Nephron progenitor cell (in vitro differentiated cells): Measurements from ENCODE around the gene SLX4IP.

ENCODE experiments used
- DNase-seq: peaks from one replicate; pipeline ENCODE4 v3.0.0; 2021
- H3K27ac Mint-ChIP-seq: 2 replicates; pipeline ENCODE4 v1.8.0; 2021; ENCODE audit warnings: mild to moderate bottlenecking, moderate library complexity, mixed read lengths
- H3K27me3 Mint-ChIP-seq: 2 replicates; pipeline ENCODE4 v1.8.0; 2021; ENCODE audit warnings: mild to moderate bottlenecking, low read depth, mixed read lengths; ENCODE audit not compliant: poor library complexity
- H3K36me3 Mint-ChIP-seq: 2 replicates; pipeline ENCODE4 v1.8.0; 2021; ENCODE audit warnings: low read depth, mixed read lengths
- H3K4me1 Mint-ChIP-seq: 2 replicates; pipeline ENCODE4 v1.8.0; 2021; ENCODE audit warnings: mixed read lengths
- H3K4me3 Mint-ChIP-seq: 2 replicates; pipeline ENCODE4 v1.8.0; 2021; ENCODE audit warnings: mild to moderate bottlenecking, moderate library complexity, mixed read lengths
- H3K9me3 Mint-ChIP-seq: 2 replicates; pipeline ENCODE4 v1.8.0; 2021; ENCODE audit warnings: mild to moderate bottlenecking, moderate library complexity, mixed read lengths
- TF ChIP-seq, protein P1 (sequence below): fragments of 200-600 bp; sonication (generic); IDR thresholded peaks from 2 replicates; pipeline ENCODE4 v1.5.0; 2021; ENCODE audit warnings: antibody characterized with exemption

The SLX4IP gene

DNA sequence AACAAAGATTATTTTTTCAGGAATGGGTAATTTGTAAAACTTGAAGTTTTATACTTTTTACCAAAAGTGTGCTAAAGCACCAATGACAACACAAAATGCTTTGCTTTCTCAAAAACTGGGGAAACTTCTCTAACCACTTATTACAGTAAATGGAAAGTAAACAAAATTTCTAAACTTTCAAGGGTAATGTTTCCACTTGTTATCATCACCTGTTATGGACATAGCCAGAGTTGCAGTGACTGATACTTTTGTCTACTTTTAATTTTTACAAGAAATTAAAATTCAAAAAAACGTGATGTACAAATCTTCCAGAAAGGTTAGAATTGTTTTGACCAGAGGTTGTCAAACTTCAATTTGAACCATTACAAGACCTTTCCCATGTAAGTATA is 138.8 kb downstream of the SLX4IP start:
- peaks cover 16% of the 10 kb centered on the region for H3K36me3 Mint-ChIP-seq
- no peak overlapping the region for H3K4me3 Mint-ChIP-seq
- no peaks in the 10 kb centered on the region for H3K27me3 Mint-ChIP-seq
- H3K4me1 Mint-ChIP-seq: peaks cover 10% of the 10 kb centered on the region
- TF ChIP-seq, protein P1, sequence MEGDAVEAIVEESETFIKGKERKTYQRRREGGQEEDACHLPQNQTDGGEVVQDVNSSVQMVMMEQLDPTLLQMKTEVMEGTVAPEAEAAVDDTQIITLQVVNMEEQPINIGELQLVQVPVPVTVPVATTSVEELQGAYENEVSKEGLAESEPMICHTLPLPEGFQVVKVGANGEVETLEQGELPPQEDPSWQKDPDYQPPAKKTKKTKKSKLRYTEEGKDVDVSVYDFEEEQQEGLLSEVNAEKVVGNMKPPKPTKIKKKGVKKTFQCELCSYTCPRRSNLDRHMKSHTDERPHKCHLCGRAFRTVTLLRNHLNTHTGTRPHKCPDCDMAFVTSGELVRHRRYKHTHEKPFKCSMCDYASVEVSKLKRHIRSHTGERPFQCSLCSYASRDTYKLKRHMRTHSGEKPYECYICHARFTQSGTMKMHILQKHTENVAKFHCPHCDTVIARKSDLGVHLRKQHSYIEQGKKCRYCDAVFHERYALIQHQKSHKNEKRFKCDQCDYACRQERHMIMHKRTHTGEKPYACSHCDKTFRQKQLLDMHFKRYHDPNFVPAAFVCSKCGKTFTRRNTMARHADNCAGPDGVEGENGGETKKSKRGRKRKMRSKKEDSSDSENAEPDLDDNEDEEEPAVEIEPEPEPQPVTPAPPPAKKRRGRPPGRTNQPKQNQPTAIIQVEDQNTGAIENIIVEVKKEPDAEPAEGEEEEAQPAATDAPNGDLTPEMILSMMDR: no peak
- H3K27ac Mint-ChIP-seq: no peak overlapping the region
- H3K9me3 Mint-ChIP-seq: no peaks in the 10 kb centered on the region
- DNase-seq: no peak

DNA sequence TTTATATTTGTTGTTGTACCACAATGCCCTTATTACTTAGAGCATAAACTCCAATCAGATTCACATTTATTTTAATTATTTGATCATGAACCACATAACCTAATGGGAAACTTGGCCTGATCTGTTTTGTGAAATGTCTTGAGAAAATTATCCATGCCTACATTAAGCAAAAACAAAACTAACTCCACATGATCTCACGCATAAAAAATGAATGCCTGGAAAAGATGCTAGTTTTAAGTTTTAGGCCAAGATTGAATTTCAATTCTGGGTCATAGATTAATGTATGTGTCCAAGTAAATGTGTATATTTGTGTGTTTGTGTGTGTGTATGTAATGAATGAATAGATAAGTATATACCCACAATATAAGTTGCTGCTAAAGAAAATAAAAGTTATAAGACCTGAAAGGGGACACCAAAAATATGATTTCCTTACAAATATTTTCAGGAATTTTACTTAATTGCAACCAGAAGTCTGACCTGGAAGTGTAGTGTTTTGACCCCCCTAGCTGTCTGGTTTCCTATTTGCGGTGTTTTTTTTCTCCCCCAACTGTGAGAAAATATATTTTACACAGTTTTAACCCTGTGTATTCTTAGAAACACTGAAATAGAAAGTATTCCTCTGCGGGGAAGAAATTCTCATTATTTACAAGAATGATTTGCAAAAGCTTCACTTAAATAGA is 141.4 kb downstream of the SLX4IP start:
- Mint-ChIP-seq H3K4me3 (no peak overlapping the region), H3K4me1 (peaks cover 12% of the 10 kb centered on the region), H3K27ac (no peak overlapping the region), H3K9me3 (no peaks in the 10 kb centered on the region), H3K27me3 (no peaks in the 10 kb centered on the region), H3K36me3 (peaks cover 6% of the 10 kb centered on the region)
- TF ChIP-seq, protein P1: no peak
- DNase-seq: no peak

DNA sequence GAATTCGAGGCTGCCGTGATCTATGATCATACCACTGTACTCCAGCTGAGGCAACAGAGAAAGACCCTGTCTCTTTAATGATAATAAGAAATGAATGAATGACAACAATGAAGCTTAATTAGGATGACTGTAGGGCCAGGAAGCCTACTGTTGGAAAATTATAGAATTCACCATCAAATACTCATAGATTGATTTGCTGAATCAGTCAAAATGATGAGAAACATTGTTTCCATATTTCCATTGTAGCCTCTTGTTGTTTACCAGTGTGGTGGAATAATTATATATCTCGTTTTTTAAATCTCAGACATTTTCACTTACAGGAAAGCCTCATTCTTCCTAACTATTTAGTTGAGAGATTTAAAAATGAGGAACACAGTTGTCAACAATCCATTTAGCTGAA is 142.5 kb downstream of the SLX4IP start:
- no peaks in the 10 kb centered on the region for H3K27me3 Mint-ChIP-seq
- H3K9me3 Mint-ChIP-seq: no peaks in the 10 kb centered on the region
- peaks cover 17% of the 10 kb centered on the region for H3K4me1 Mint-ChIP-seq
- no peak overlapping the region for H3K4me3 Mint-ChIP-seq
- DNase-seq: no peak
- peaks cover 5% of the 10 kb centered on the region for H3K36me3 Mint-ChIP-seq
- TF ChIP-seq, protein P1: no peak
- H3K27ac Mint-ChIP-seq: no peak overlapping the region

DNA sequence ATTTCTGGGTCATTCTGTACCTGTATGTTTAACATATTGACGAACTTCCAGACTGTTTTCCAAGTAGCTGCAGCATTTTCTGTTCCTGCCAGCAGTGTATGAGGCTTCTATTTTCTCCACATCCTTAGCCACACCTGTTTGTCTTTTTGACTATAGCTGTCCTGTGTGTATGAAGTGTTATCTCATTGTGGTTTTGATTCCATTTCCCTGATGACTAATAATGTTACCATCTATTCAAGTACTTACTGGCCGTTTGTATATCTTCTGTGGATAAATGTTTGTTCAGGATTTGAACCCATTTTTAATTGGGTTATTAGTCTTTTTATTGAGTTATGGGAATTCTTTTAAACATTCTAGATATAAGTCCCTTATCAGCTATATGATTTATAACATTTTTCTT is 143.5 kb downstream of the SLX4IP start:
- no peak for DNase-seq
- H3K27me3 Mint-ChIP-seq: no peaks in the 10 kb centered on the region
- TF ChIP-seq, protein P1: no peak
- H3K4me1 Mint-ChIP-seq: peaks cover 22% of the 10 kb centered on the region
- H3K36me3 Mint-ChIP-seq: no peaks in the 10 kb centered on the region
- H3K27ac Mint-ChIP-seq: no peak overlapping the region
- no peak overlapping the region for H3K4me3 Mint-ChIP-seq
- no peaks in the 10 kb centered on the region for H3K9me3 Mint-ChIP-seq

DNA sequence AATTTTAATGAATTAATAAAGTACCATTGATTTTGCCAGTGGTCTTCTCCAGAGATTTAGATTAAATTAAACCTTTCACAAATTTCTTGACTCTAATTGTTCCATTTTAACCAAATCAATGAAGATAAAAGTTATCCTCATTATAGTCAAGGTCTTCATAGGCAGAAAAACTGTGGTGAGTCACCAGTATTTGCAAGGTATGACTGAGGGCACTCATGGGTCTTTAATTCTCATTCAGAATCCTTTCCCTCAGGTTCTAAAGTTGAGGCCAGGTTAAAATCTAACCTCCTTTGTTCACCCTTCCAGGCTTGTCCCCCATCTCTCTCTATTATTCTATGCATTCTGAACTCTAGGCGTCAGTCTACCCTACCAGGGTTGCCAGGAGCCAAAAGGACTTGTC is 144.8 kb downstream of the SLX4IP start:
- no peaks in the 10 kb centered on the region for H3K27me3 Mint-ChIP-seq
- H3K36me3 Mint-ChIP-seq: no peaks in the 10 kb centered on the region
- H3K9me3 Mint-ChIP-seq: no peaks in the 10 kb centered on the region
- TF ChIP-seq, protein P1: no peak
- H3K27ac Mint-ChIP-seq: no peak overlapping the region
- peaks cover 35% of the 10 kb centered on the region for H3K4me1 Mint-ChIP-seq
- H3K4me3 Mint-ChIP-seq: no peak overlapping the region
- DNase-seq: no peak

DNA sequence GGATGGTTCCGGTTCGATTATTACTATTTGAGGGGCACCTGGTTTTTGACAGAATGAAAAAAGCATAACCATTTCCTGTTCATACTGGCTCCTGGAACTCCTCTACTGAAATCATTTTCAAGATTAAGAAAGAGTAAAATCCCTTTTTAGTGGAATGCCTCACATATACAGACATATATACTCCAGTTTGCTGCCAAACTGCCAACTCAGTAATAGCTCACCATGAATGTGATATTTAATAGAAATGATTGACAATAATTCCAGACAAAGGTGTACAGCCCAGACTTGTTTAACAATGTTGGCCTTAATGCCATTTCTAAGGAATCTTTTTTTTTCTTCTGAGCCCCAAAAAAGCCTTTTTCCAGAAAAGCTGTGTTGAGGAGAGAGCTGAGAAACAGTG is 145.6 kb downstream of the SLX4IP start:
- DNase-seq: no peak
- H3K36me3 Mint-ChIP-seq: peaks cover under 1% of the 10 kb centered on the region
- H3K4me1 Mint-ChIP-seq: peaks cover 43% of the 10 kb centered on the region
- TF ChIP-seq, protein P1: no peak
- H3K27ac Mint-ChIP-seq: no peak overlapping the region
- no peak overlapping the region for H3K4me3 Mint-ChIP-seq
- H3K27me3 Mint-ChIP-seq: no peaks in the 10 kb centered on the region
- H3K9me3 Mint-ChIP-seq: peaks cover under 1% of the 10 kb centered on the region
